A549 (cell line): Measurements from ENCODE around the gene DNAH1. TPM values are rescaled to one million over a fixed set of nuclear protein-coding genes. Genes with fewer than 3 reads are reported as not detected.

ENCODE experiments used
- ATAC-seq, 2 experiments: fragments of 200-7000 bp in 1 of 2; fragments of >200 bp in 1 of 2; cut with Nextera tagmentation in 1 of 2; cut with Tn5 transposase in 1 of 2; 3 replicates each; pipeline versions ENCODE4 v1.8.0 to v1.9.1; 2018 to 2020; ENCODE audit warnings: mild to moderate bottlenecking in 1 of 2, moderate library complexity in 1 of 2
- CTCF ChIA-PET: fragments of 300-600 bp; sonication (Branson Sonifier 250); formaldehyde crosslinking; extraction: SDS; loops from one replicate; lab custom pipeline; 2021; ENCODE audit warnings: antibody characterized with exemption, inconsistent platforms; lab: Yijun Ruan, JAX
- POLR2A ChIA-PET: fragments of 350-600 bp; formaldehyde crosslinking; extraction: SDS; loops from one replicate; lab custom pipeline; 2021; ENCODE audit warnings: antibody characterized with exemption, inconsistent platforms; lab: Yijun Ruan, JAX
- DNase-seq, 2 experiments: peaks; one replicate each; pipeline versions ENCODE4 v3.0.0 to v3.0.0-alpha.2; 2011 to 2016; ENCODE audit warnings: low read depth in 1 of 2, low spot score in 1 of 2
- FAIRE-seq: peaks from 2 replicates; lab custom pipeline; 2011; peaks lifted over from hg19 to GRCh38; lab: Jason Lieb, UNC
- H3K27ac ChIP-seq, 2 experiments: fragments of >200 bp; sonication (Bioruptor Twin); formaldehyde crosslinking; 3 replicates each; pipeline ENCODE4 v1.5.1; 2016 to 2017
- H3K4me1 ChIP-seq: fragments of >200 bp; sonication (Bioruptor Twin); formaldehyde crosslinking; 3 replicates; pipeline ENCODE4 v1.6.1; 2016
- H3K4me2 ChIP-seq: fragments of >200 bp; sonication (Bioruptor Twin); formaldehyde crosslinking; 3 replicates; pipeline ENCODE4 v1.6.1; 2016
- H3K4me3 ChIP-seq: fragments of >200 bp; sonication (Bioruptor Twin); formaldehyde crosslinking; 3 replicates; pipeline ENCODE4 v1.5.1; 2016
- H3K9me3 ChIP-seq: fragments of >200 bp; sonication (Bioruptor Twin); formaldehyde crosslinking; 3 replicates; pipeline ENCODE4 v1.6.1; 2016
- ATOH8 ChIP-seq: fragments of 250-450 bp; sonication (Bioruptor Pico); IDR thresholded peaks from 2 replicates; pipeline ENCODE4 v1.5.0; 2020; ENCODE audit warnings: low read depth, mild to moderate bottlenecking, moderate library complexity
- CEBPB ChIP-seq, 2 experiments: fragments of >200 bp in 1 of 2; sonication (Bioruptor Twin) in 1 of 2; formaldehyde crosslinking in 1 of 2; IDR thresholded peaks; 2 replicates each; pipeline ENCODE4 v1.6.1; 2012 to 2016
- CHD4 ChIP-seq: fragments of 200-600 bp; sonication (generic); IDR thresholded peaks from 2 replicates; pipeline ENCODE4 v1.6.1; 2016; ENCODE audit warnings: antibody characterized with exemption, mild to moderate bottlenecking, borderline replicate concordance
- CTCF ChIP-seq: fragments of >200 bp; sonication (Bioruptor Twin); formaldehyde crosslinking; IDR thresholded peaks from 3 replicates; pipeline ENCODE4 v1.5.1; 2016
- EHMT2 ChIP-seq: fragments of 200-600 bp; sonication (generic); IDR thresholded peaks from 2 replicates; pipeline ENCODE4 v1.6.1; 2016; ENCODE audit warnings: antibody characterized with exemption, low read depth, mild to moderate bottlenecking, moderate library complexity
- EP300 ChIP-seq, 2 experiments: fragments of >200 bp; sonication (Bioruptor Twin); formaldehyde crosslinking; IDR thresholded peaks; 2 replicates in 1 of 2; 3 replicates in 1 of 2; pipeline ENCODE4 v1.6.1; 2016 to 2017
- ESRRA ChIP-seq: fragments of 150-350 bp; IDR thresholded peaks from 2 replicates; pipeline ENCODE4 v1.6.1; 2014; ENCODE audit warnings: mild to moderate bottlenecking, low read length, borderline replicate concordance
- HEYL ChIP-seq: fragments of 250-450 bp; sonication (Bioruptor Pico); IDR thresholded peaks from 2 replicates; pipeline ENCODE4 v1.8.0; 2021; ENCODE audit warnings: mild to moderate bottlenecking, moderate library complexity
- HOXB13 ChIP-seq: fragments of 250-450 bp; sonication (Bioruptor Pico); IDR thresholded peaks from 2 replicates; pipeline ENCODE4 v1.5.0; 2020; ENCODE audit warnings: low read depth, mild to moderate bottlenecking, moderate library complexity
- KDM5A ChIP-seq: fragments of 200-600 bp; sonication (generic); IDR thresholded peaks from 2 replicates; pipeline ENCODE4 v1.6.1; 2016; ENCODE audit warnings: antibody characterized with exemption, mild to moderate bottlenecking
- NFE2L2 ChIP-seq: fragments of 150-350 bp; conservative IDR thresholded peaks from 2 replicates; pipeline ENCODE4 v1.6.1; 2014; ENCODE audit warnings: low read length
- NR3C1 ChIP-seq: fragments of >200 bp; sonication (Bioruptor Twin); formaldehyde crosslinking; IDR thresholded peaks from 3 replicates; pipeline ENCODE4 v1.6.1; 2017
- RAD21 ChIP-seq, 2 experiments: fragments of >200 bp in 1 of 2; sonication (Bioruptor Twin) in 1 of 2; formaldehyde crosslinking in 1 of 2; IDR thresholded peaks in 1 of 2; conservative IDR thresholded peaks in 1 of 2; 2 replicates in 1 of 2; 3 replicates in 1 of 2; pipeline ENCODE4 v1.6.1; 2012 to 2018; ENCODE audit warnings: inconsistent platforms in 1 of 2
- RARB ChIP-seq: fragments of 250-450 bp; sonication (Bioruptor Pico); IDR thresholded peaks from 2 replicates; pipeline ENCODE4 v1.8.0; 2021; ENCODE audit warnings: mild to moderate bottlenecking, moderate library complexity
- RCOR1 ChIP-seq: fragments of 150-350 bp; IDR thresholded peaks from 2 replicates; pipeline ENCODE4 v1.6.1; 2014; ENCODE audit warnings: antibody characterized with exemption, low read length, low read depth
- REST ChIP-seq: fragments of 200-600 bp; sonication (generic); IDR thresholded peaks from 2 replicates; pipeline ENCODE4 v1.6.1; 2016; ENCODE audit warnings: antibody characterized with exemption, mild to moderate bottlenecking, moderate library complexity
- RFX5 ChIP-seq: fragments of 450-650 bp; IDR thresholded peaks from 2 replicates; pipeline ENCODE4 v1.7.1; 2014; ENCODE audit warnings: antibody characterized with exemption, mild to moderate bottlenecking, moderate library complexity
- SMC3 ChIP-seq: fragments of >200 bp; sonication (Bioruptor Twin); formaldehyde crosslinking; IDR thresholded peaks from 3 replicates; pipeline ENCODE4 v1.6.1; 2018; ENCODE audit warnings: inconsistent platforms
- TP53 ChIP-seq: fragments of 250-450 bp; sonication (Bioruptor Pico); IDR thresholded peaks from 2 replicates; pipeline ENCODE4 v1.5.0; 2021; ENCODE audit warnings: mild to moderate bottlenecking, moderate library complexity
- USF2 ChIP-seq: fragments of 450-650 bp; IDR thresholded peaks from 2 replicates; pipeline ENCODE4 v1.6.1; 2014; ENCODE audit warnings: antibody characterized with exemption
- ZFP36 ChIP-seq: fragments of 450-650 bp; IDR thresholded peaks from 2 replicates; pipeline ENCODE4 v1.6.1; 2014; ENCODE audit warnings: borderline replicate concordance; ENCODE audit not compliant: partially characterized antibody
- ZNF302 ChIP-seq: fragments of 250-450 bp; sonication (Bioruptor Pico); IDR thresholded peaks from 2 replicates; pipeline ENCODE4 v1.9.0; 2021; ENCODE audit warnings: inconsistent platforms, mild to moderate bottlenecking, moderate library complexity
- ZSCAN20 ChIP-seq: fragments of 250-450 bp; sonication (Bioruptor Pico); IDR thresholded peaks from 2 replicates; pipeline ENCODE4 v1.8.0; 2022; ENCODE audit warnings: mild to moderate bottlenecking, moderate library complexity
- WGBS: methylation state at CpG from one replicate; pipeline ENCODE4 v1.1.6; 2017; ENCODE audit errors: missing lambda C conversion rate; 5-methylcytosine and 5-hydroxymethylcytosine counted together
- polyA minus RNA-seq: library from RNA; depleted of rRNA, polyadenylated mRNA; stranded (reverse); fragments of >200 nt; gene quantifications from 2 replicates; pipeline ENCODE4 v1.2.3, GENCODE V29; 2011; rRNA and poly(A)+ RNA removed
- polyA plus RNA-seq, 4 experiments: library from polyadenylated mRNA; depleted of rRNA in 3 of 4; stranded (reverse); fragments of >200 nt; fragmentation: RNase III in 1 of 4; extraction: RNeasy Plus Mini Kit Qiagen cat#74134 plus additional on column Dnase treatment in 1 of 4; gene quantifications; 2 replicates in 3 of 4; 3 replicates in 1 of 4; pipeline ENCODE4 v1.2.3, GENCODE V29; 2011 to 2017

The DNAH1 gene
- polyA plus RNA-seq (2011; rRNA removed) (1.6 and 2.9 TPM in 2 replicates), polyA plus RNA-seq (2017; fragmentation: RNase III; extraction: RNeasy Plus Mini Kit Qiagen cat#74134 plus additional on column Dnase treatment) (0.63 to 0.88 TPM (median 0.65 TPM) in 3 replicates), polyA minus RNA-seq (4.9 and 5.7 TPM in 2 replicates)
- polyA plus RNA-seq (2012; cell fraction: cytosol; rRNA removed): 1.6 TPM in 2 replicates
- polyA plus RNA-seq (2012; cell fraction: nucleus; rRNA removed): 10.3 and 11.6 TPM in 2 replicates

- TF ChIP-seq EHMT2: no peak
- no peak for TF ChIP-seq RFX5
- no peak for TF ChIP-seq ATOH8
- no peak for TF ChIP-seq ZNF302 (CRISPR knock-in tag)
- no peak for TF ChIP-seq CTCF
- no peak for TF ChIP-seq NR3C1
- TF ChIP-seq RARB (CRISPR knock-in tag): no peak
- TF ChIP-seq KDM5A: no peak
- TF ChIP-seq RAD21 (conservative IDR thresholded peaks at IDR 0.05 in 1 of 2, IDR thresholded peaks at IDR 0.05 in 1 of 2): no peak
- TF ChIP-seq HEYL (CRISPR knock-in tag): no peak
- no peak for TF ChIP-seq ESRRA
- TF ChIP-seq TP53 (CRISPR knock-in tag): no peak
- no peak for TF ChIP-seq CEBPB (IDR thresholded peaks at IDR 0.05)
- no peak for TF ChIP-seq EP300 (IDR thresholded peaks at IDR 0.05)
- no peak for TF ChIP-seq USF2
- TF ChIP-seq RCOR1: no peak
- TF ChIP-seq, all 56 proteins: peak for 0
- peaks cover 16% of the 10 kb centered on the region for H3K4me1 ChIP-seq
- no peak within 1 kb of the TSS for H3K4me3 ChIP-seq
- ChIA-PET CTCF (interaction anchor here (0.7 to 1.7 kb wide), 3 partner anchors 23 to 24 kb away, joined by 3 to 6 read pairs (median 4); no protein-coding TSS in a partner anchor), POLR2A (no interaction called here)
- ATAC-seq (no peak), FAIRE-seq (no peak), DNase-seq (no peak)
- no peak within 1 kb of the TSS for H3K4me2 ChIP-seq
- no peaks in the 10 kb centered on the region for H3K9me3 ChIP-seq
- no peak within 1 kb of the TSS; a peak in 1 of 6 replicates for H3K27ac ChIP-seq
- WGBS: 98% methylated on average over 2 of the region's 3 CpGs
Observed at GRCh38 chr3:52315977-52316764, at the start of gene DNAH1. Gene DNAH1, plus strand, starts transcription at chr3:52316319. Its CDS starts 6,124 bp downstream, at chr3:52322443.

GRCh38 chr3:52268036-52268435 lies 48.1 kb upstream of the DNAH1 start:
- no peak for TF ChIP-seq CEBPB (IDR thresholded peaks at IDR 0.05)
- TF ChIP-seq, all 56 proteins: peak for 0
- WGBS: 91% methylated on average over 7 of the region's 7 CpGs
- no peak for DNase-seq
- H3K27ac ChIP-seq: no peak overlapping the region
- ChIA-PET CTCF (interaction anchor here (1.0 to 1.1 kb wide), 2 partner anchors 20 to 34 kb away, joined by 3 read pairs; no protein-coding TSS in a partner anchor), POLR2A (no interaction called here)
- no peaks in the 10 kb centered on the region for H3K9me3 ChIP-seq
- H3K4me2 ChIP-seq: no peak overlapping the region
- no peak for ATAC-seq
- FAIRE-seq: no peak
- H3K4me3 ChIP-seq: no peak overlapping the region
- 0 out of 3 replicates have a peak, but pooled peaks cover 5% of the 10 kb centered on the region for H3K4me1 ChIP-seq

- Histone ChIP-seq H3K4me2 (no peak overlapping the region), H3K27ac (no peak overlapping the region), H3K4me1 (0 out of 3 replicates have a peak, but pooled peaks cover 5% of the 10 kb centered on the region), H3K4me3 (no peak overlapping the region), H3K9me3 (no peaks in the 10 kb centered on the region)
- FAIRE-seq (no peak), DNase-seq (no peak), ATAC-seq (no peak)
- WGBS: 71% methylated on average over 3 of the region's 3 CpGs
- CTCF ChIA-PET: no interaction called here
- POLR2A ChIA-PET: no interaction called here
- TF ChIP-seq ESRRA (no peak), SMC3 (no peak), ZFP36 (no peak), HOXB13 (CRISPR knock-in tag) (no peak), EP300 (IDR thresholded peaks at IDR 0.05) (no peak), ATOH8 (no peak), CHD4 (no peak), ZSCAN20 (CRISPR knock-in tag) (no peak), NFE2L2 (no peak), REST (no peak)
Observed at GRCh38 chr3:52269776-52270175, 46.3 kb upstream of the DNAH1 start.
